ENCODE measurements around the gene FANCE. TPM values are rescaled to one million over a fixed set of nuclear protein-coding genes. Genes with fewer than 3 reads are reported as not detected.
"Not testable (repeated sequence)": the region's sequence is repeated elsewhere in the genome, so short reads cannot be mapped to it uniquely, and the experiment has no call there.

FANCE gene
- polyA plus RNA-seq, 1 experiment = 7.0 TPM

- Histone ChIP-seq H3K9me3 (ENCODE audit: control insufficient read depth, insufficient read depth, low read length) (no peaks in the 10 kb centered on the region; the same call in 1 of the 2 replicates), H3K27me3 (ENCODE audit: control insufficient read depth, insufficient read depth, low read length) (peaks cover 48% of the 10 kb centered on the region), H3K27ac (ENCODE audit: low read depth, low read length) (no peak within 1 kb of the TSS), H3K4me3 (ENCODE audit: low read depth, low read length) (no peak within 1 kb of the TSS)
- DNase-seq (ENCODE audit: low read depth, low spot score) = no peak
- ChIA-PET POLR2A (no interaction called here), CTCF (interaction anchor here (2.5 kb wide), 1 partner anchor 10 kb away, joined by 14 read pairs; no protein-coding TSS in a partner anchor)
- TF ChIP-seq CTCF (IDR thresholded peaks at IDR 0.05; ENCODE audit: low read depth, low read length) = no peak
Observed at GRCh38 chr6:35512740-35513139, 60.6 kb downstream of the FANCE start, which contains the start of gene TULP1. Gene TULP1 (minus strand): TSS chr6:35512896. CDS start chr6:35512858, 38 bp downstream.

GRCh38 chr6:35514587-35514986 lies 62.4 kb downstream of the FANCE start:
- H3K9me3 ChIP-seq (ENCODE audit: control insufficient read depth, insufficient read depth, low read length) = no peaks in the 10 kb centered on the region; the same call in 1 of the 2 replicates
- peaks cover 38% of the 10 kb centered on the region for H3K27me3 ChIP-seq (ENCODE audit: control insufficient read depth, insufficient read depth, low read length)
- DNase-seq (ENCODE audit: low read depth, low spot score) = no peak
- no peak overlapping the region for H3K4me3 ChIP-seq (ENCODE audit: low read depth, low read length)
- H3K27ac ChIP-seq (ENCODE audit: low read depth, low read length) = no peak overlapping the region
- POLR2A ChIA-PET = no interaction called here
- no peak for TF ChIP-seq CTCF (IDR thresholded peaks at IDR 0.05; ENCODE audit: low read depth, low read length)
- CTCF ChIA-PET = interaction anchor here (2.5 kb wide), 1 partner anchor 8 kb away, joined by 14 read pairs; no protein-coding TSS in a partner anchor

- peaks cover 26% of the 10 kb centered on the region for H3K27me3 ChIP-seq (ENCODE audit: control insufficient read depth, insufficient read depth, low read length)
- H3K27ac ChIP-seq (ENCODE audit: low read depth, low read length); H3K4me3 ChIP-seq (ENCODE audit: low read depth, low read length); DNase-seq (ENCODE audit: low read depth, low spot score); POLR2A ChIA-PET; H3K9me3 ChIP-seq (ENCODE audit: control insufficient read depth, insufficient read depth, low read length): not testable (repeated sequence)
- CTCF ChIA-PET = interaction anchor here (0.6 to 2.3 kb wide), 3 partner anchors 221 to 558 kb away, joined by 3 to 10 read pairs (median 4); no protein-coding TSS in a partner anchor
Observed at GRCh38 chr6:35515939-35516338, 63.8 kb downstream of the FANCE start.

Small RNAs within 50 kb of the gene (small RNA-seq; reads per million reads assigned to genes)
- not detected for gene MIR7111 (ENCODE audit: insufficient read length, low read depth)

Other genes starting within 250 kb of the FANCE start
- 6.7 and 7.7 TPM in 2 replicates for gene SCUBE3, start 238.4 kb upstream of the FANCE start, polyA plus RNA-seq (2011; rRNA removed)
- gene ZNF76, start 192.6 kb upstream of the FANCE start, polyA plus RNA-seq (2011; rRNA removed) = 10.2 and 14.3 TPM in 2 replicates
- gene DEF6, start 154.5 kb upstream of the FANCE start, polyA plus RNA-seq (2011; rRNA removed) = 2.5 and 2.6 TPM in 2 replicates
- 26.9 and 32.9 TPM in 2 replicates for gene PPARD, start 109.8 kb upstream of the FANCE start, polyA plus RNA-seq (2011; rRNA removed)
- gene RPL10A, start 16.1 kb downstream of the FANCE start, polyA plus RNA-seq (2011; rRNA removed) = 2,636 and 2,921 TPM in 2 replicates
- gene TEAD3, start 44.7 kb downstream of the FANCE start, polyA plus RNA-seq (2011; rRNA removed) = 16.6 and 22.8 TPM in 2 replicates
- not detected in 2 replicates for gene TULP1, start 60.6 kb downstream of the FANCE start, polyA plus RNA-seq (2011; rRNA removed)
- 6.9 and 7.6 TPM in 2 replicates for gene FKBP5, start 236.6 kb downstream of the FANCE start, polyA plus RNA-seq (2011; rRNA removed)